Retinal pigment epithelial cell (primary cell): ENCODE results near the gene PNPLA5.

ENCODE experiments used
- DNase-seq: peaks from one replicate; pipeline ENCODE4 v3.0.0-alpha.2; 2010; ENCODE audit warnings: low read depth
- H3K4me3 ChIP-seq: 2 replicates; pipeline ENCODE4 v1.5.1; 2011; ENCODE audit warnings: mild to moderate bottlenecking, low read length, control low read depth, moderate library complexity
- CTCF ChIP-seq: conservative IDR thresholded peaks from 2 replicates; pipeline ENCODE4 v1.5.1; 2011; ENCODE audit warnings: low read depth, low read length, control low read depth, inconsistent platforms

The PNPLA5 gene

GRCh38 chr22:43843783-43844530 lies 47.9 kb downstream of the PNPLA5 start:
- no peak overlapping the region for H3K4me3 ChIP-seq
- no peak for DNase-seq
- no peak for TF ChIP-seq CTCF

GRCh38 chr22:43841742-43842141 lies 50.1 kb downstream of the PNPLA5 start:
- no peak overlapping the region for H3K4me3 ChIP-seq
- no peak for TF ChIP-seq CTCF
- DNase-seq: no peak

- no peak overlapping the region for H3K4me3 ChIP-seq
- no peak for TF ChIP-seq CTCF
- no peak for DNase-seq
Observed at GRCh38 chr22:43840851-43841250, 51.0 kb downstream of the PNPLA5 start.

- no peak for DNase-seq
- TF ChIP-seq CTCF: no peak
- H3K4me3 ChIP-seq: no peak overlapping the region
Observed at GRCh38 chr22:43840431-43840830, 51.4 kb downstream of the PNPLA5 start.

- no peak overlapping the region for H3K4me3 ChIP-seq
- DNase-seq: no peak
- no peak for TF ChIP-seq CTCF
Observed at GRCh38 chr22:43839781-43840180, 52.0 kb downstream of the PNPLA5 start.

GRCh38 chr22:43838571-43839307 lies 53.1 kb downstream of the PNPLA5 start:
- no peak for DNase-seq
- TF ChIP-seq CTCF: no peak
- no peak overlapping the region for H3K4me3 ChIP-seq

GRCh38 chr22:43838161-43838560 lies 53.7 kb downstream of the PNPLA5 start:
- H3K4me3 ChIP-seq: no peak overlapping the region
- DNase-seq: no peak
- TF ChIP-seq CTCF: no peak
